Activated CD8-positive, alpha-beta memory T cell treated with anti-CD3 and anti-CD28 coated beads, Interleukin-2, amount 50 U/mL, for 24 hours (primary cell): Measurements from ENCODE around the gene SMIM1.

ENCODE experiments used
- DNase-seq: peaks from one replicate; pipeline ENCODE4 v3.0.0-alpha.2; 2020; ENCODE audit errors: extremely low read depth

SMIM1 gene

DNA sequence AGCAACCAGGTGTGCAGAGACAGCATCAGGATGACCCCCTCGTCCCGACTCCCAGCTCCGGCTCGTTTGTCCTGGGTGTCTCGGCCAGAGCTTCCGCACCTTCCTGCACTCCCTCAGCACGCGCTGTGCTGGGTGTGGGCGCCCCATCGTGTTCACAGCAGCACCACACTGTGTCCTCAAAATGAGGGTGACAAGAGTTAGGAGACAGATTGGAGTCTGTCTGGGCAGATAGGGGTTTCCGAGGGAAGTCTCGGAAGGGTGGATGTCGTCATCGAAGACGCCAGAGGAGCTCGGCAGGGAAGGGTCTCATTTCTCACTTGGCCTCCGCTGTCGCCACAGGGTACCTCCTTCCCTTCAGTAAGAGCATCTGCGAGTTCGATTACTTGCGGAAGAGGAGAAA lies 16.2 kb upstream of the SMIM1 start:
- no peak for DNase-seq

DNA sequence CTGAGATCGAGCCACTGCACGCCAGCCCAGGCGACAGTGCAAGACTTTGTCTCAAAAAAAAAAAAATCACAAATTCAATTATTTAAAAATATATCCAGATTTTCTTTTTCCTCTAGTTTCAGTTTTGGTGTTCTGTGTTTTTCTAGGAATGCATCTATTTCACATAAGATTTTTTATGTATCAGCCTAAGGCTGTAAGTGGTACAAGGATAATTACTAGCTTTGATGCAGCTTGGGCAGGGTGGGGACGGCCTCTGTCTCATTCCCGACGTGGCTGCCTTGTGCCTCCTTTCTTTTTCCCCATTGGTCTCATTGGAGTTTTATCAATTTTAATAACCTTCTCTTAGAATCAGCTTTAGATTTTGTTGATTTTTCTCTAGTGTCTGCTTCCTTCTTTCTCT lies 13.4 kb upstream of the SMIM1 start:
- no peak for DNase-seq

DNA sequence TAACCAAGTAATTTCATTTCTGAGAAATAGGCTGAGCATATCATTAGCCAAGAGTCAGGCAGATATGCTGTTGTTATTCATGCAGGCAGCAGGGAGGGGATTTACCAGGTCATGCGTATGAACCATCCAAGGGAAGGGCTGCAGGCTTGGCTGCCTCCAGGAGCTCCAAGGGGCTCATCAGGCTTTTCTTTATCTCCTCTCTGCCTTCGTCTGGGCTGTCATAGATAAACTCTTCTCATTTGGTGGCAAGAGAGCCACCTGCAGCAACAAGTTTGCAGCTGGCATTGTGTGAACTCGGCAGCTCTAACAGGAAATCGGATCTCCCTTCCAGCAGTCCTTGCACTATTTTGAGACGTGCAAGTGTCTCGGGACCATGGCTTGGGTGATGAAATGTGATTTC lies 12.8 kb upstream of the SMIM1 start:
- DNase-seq: no peak

DNA sequence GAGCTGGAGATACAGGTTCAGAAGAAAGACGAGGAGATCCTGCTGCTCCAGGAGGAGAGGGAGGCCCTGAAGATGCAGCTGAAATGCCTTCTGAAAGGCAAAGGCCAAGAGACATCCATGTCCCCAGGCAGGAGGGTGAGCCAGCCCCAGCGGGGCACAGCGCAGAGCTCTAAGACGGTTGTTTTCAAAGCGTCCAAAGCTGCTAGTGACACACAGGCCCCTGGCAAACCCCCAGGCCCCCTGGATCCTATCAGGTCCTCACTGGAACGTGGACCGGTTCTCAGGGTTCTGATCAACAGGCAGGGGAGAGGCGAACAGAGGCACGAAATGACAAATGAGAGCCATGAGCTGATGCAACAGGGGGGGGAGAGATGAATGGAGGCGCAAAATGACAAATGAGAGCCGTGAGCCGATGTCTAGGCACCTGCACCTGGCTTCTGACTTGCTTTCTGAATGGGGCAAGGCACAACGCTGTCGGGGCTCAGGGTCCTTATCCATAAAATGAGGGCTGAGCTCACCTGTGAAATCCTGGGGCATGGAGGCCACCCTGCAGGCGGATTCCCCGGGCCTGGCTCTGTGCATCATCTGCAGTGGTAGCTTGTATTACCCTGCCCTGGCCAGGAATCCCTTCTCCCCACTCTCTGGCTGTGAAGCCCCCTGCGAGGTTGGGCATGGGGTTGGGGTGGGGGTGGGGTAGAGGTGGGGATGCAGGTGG lies 11.1 kb upstream of the SMIM1 start:
- no peak for DNase-seq

DNA sequence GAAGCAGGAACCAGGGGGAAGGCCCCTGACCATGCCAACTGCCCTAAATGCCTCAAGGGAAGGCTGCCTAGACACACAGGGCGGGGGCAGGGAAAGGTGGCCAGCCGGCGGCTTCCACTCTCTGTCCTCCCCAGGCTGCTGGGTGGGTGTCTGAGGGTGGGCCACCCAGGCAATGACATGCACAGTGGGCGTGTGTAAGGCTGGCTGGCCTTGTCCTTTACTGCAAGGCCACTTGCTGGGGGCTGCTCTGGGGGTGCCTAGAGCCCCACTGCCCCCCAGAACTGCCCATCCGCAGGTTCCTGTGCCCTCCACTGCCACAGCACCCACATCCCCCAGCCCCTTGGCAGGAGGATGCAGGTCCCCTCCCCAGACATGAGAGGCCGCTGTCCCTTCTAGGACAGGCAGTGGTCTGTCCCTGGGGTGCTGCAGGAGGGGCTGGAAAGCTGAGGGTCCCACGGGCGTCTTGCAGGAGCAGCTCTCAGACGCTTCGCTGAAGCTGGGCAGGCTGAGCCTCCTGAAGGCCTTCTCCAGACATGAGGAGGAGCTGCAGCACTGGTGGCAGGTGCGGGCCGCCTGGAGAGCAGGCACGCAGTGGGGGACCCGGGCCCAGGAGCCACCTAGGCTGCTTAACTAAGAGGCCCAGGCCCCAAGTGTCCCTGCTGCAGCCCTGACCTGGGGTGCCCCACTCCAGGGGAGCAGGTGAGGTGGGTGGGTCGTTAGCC lies 10.2 kb upstream of the SMIM1 start:
- no peak for DNase-seq

DNA sequence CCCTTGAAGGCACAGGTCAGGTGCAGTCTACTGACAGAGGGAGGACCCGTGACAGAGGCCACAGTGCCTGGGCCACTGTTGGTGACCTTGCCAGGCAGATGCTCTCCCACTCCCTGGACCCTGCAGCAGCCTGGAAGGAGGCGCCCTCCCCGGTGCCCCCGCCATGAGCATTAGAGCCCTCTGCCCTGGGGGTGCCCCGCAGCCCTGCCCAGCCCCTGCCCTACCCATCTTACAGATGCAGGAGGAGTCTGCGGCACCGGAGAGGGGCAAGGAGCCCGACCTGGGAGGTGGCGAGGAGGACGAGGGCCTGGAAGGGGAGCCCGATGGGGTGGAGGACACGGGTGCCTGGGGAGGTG lies 9.7 kb upstream of the SMIM1 start:
- DNase-seq: no peak

DNA sequence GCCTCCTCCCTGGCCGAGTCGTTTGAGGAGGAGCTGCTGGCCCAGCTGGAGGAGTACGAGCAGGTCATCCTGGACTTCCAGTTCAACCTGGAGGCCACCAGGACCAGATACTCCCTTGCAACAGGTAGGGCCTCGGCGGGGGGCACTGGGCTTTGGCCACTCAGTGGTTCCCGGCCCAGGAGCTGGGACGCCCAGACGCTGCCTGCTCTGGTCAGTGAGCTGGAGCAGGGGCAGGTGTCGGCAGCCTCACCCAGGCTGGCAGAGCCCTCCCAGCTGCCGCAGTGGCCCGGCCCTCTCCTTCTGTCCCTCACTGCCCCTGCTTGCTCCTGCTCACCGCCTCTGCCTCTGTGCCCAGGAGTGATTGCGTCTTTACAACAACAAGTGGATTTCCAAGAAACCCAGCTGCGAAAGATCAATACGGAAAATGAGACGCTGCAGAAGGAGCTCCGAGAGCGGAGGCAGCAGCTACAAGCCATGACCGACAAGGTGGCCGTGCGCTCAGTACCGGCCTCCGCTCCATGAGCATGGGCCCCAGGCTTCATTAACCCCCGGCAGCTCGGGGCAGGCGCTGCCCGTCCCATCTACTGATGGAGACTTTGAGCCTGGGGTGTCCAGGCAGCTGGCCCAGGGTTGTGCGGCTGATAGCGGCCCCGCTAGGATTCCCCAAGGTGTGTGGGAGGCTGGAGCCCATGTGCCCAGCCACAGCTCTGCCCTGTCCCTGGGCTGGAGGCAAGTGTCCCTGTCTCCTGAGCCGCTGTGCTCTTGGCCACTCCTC lies 9.0 kb upstream of the SMIM1 start:
- no peak for DNase-seq

DNA sequence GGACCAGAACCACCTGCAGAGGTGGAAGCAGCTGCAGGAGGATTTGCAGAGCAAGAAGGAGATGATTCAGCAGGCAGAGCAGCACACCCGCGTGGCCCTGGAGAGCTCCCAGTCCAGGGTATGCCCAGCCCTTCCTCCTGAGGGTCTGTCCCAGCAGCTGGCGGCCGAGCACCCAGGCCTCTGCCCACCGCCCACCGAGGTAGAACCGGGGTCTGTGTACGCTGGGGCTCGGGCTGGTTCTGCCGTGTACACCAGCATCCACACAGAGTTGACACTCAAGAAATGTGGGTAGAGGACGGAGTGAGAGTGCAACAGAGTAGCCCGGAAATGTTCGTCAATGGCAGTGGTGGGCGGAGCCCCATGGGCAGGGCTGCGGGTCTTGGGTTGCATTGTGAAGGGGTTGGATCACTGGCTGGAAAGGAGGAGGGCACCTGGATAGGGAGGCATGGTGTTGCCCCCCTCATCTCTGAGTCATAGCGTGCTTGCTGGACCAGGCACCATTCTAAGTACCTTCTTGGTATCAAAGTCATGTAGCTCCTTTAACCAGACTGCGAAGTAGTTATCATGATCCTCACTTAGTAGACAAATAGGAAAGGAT lies 5.1 kb upstream of the SMIM1 start:
- no peak for DNase-seq

DNA sequence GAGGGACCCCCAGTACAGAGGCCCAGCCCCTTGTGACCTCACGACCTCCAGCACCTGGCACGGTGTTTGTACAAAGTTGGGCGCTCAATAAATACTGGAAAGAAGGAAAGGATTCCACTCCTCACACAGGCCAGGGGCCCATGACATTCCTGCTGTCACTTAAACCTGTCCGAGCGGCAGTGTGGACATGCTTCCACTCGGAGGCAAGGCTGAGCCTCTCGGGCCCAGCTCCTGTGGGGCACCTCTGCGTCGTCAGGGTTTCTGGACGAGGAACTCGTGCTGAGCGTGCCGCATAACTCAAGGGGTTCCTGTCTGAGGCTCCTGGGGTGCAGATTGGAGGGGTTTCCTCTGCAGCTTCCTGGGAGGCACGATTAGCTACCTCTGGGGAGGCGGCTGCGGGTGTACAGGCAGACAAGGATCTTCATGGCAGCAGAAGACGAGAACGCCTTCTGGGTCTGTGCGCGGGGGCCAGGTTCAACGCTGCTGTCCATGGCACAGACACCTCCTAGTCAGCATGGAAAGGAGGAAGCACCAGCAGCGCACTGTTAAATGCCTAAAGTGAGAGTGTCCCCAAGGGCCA lies 3.6 kb upstream of the SMIM1 start:
- no peak for DNase-seq

DNA sequence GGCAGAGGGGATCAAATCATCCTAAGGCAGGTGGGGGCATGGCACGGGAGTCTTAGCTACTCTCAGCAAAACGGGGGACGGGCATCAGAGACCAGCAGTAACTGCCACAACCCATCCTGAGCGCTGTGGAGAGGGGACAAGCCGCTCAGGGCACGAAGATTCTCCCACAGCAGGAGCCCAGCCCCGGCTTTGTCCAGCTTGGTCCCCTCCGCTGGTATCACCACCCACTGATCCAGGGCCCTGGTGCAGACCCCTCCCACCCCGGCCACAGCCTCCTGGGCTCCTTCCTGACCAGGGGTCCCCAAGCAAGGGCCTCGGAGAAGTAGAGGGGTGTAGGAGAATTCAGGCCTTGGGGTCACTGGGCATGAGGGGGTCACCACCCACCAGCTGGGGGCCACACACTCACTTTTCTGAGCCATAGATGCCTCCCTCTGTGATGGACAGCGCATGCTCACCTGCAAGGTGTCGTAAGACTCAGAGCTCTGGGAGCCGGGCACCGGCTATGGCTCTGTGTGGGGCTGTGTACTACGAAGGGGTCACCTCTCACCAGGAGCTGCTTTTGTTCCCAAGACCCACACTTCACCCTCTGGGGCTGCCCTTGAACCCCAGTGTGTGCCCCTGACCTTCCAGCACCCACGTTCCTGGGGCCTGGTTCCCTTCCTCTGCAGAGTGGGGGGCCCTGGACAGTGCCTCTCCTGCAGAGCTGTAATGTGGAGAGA lies 2.3 kb upstream of the SMIM1 start:
- DNase-seq: no peak

DNA sequence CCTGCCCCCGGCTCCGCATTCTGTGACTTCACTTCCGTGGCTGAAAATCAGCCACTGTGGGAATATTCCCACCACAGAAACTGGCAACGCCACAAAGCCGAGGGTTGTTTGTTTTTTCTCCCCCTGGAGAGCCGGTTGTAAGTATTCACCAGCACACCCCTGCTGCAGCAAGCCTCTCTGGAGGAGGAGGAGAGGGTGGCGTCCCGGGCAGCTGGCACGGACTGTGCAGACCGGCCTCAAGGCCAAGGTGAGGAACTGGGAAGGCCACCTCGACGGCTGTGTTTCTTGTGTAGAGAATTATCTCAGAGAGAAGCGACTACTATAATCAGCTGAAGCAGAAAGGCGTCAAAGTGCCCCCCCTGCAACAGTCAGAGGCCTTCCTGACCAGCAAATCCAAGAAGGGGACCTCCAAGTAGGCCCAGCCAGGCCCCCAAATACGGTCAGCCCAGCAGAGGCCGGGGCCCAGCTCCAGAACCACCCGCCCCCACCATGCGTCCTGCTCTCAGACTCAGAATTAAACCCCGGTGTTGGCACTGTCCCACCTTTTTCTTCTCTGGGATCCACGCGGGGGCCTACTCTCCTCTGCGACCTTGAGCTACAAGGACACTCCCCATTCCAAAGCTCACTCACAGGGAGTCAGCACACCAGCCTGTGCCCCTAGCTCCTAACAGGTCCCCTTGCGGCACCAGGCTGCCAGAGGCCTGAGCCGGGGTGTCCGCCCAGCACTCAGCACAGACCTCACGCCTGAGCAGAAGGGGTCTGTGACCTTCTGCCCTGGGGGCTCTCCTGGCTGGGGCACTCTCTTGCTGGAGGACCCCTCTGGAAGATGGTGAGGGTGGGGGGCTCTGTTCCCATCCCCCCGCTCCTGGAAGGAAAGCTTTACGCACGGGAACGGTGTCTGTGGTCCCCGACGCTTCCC lies 1.2 kb upstream of the SMIM1 start:
- no peak for DNase-seq

DNA sequence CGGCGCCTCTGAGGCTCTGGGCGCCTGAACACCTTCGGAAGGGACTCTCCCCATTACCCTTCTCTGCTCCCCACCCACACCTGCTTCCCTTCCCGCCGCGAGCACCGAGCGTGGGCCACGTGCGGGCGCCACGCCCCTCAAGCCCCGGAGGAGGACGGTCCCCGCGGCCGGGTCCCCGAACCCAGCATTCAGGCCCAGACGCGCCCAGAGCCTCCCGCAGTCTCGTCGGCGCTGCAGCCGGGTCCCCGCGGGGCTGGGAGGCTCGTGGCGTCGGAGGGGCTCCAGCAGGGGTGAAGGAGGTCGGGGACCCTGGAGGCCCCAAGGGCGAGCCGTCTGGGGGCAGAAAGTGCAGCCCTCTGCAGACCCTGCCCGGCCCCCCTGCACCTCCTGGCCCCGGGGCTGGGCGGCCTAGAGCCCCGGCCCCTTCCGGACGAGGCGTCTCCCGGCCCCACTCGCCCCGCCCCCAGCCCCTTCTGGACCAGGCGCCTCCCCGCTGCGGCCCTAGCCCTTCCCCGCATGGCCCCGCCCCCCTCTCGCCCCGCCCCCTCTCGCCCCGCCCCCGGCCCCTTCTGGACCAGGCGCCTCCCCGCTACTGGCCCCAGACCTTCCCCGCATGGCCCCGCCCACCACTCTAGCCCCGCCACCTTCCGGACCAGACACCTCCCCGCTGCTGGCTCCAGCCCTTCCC lies 378 bp upstream of the SMIM1 start:
- peak; percentile 70 for DNase-seq

DNA sequence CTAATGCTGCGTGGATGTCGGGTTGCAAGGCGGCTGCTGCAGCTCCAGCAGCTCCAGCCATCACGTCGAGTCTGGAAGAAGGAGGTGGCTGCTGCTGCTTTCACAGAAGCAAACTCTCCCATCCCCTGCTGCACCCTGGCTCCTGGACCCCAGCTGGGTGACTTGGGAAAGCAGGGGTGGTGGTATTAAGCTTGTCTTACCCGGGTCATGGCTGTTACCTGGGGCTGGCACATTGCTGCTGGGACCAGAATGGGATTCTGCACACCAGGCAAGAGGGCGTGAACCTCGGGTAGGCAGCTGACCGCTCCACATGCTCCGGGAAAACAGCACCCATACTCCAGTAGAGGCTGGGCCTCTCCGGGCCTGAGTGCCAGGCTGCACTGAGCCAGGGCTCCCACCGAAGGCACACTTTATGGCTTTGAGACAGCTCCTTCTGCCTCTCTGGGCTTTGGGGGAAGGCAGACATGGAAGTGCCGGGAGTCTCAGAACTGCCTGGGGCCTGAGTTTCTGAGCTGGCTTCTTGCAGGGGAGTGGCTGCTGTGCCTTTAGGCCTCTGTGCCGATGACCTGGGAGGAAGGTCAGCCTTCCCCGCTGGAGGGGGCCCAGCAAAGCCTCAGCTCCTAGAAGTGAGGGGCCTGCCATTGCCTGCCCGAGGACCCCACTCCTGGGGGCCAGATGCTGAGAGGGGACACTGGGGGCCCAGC lies 1.2 kb downstream of the SMIM1 start:
- DNase-seq: no peak

DNA sequence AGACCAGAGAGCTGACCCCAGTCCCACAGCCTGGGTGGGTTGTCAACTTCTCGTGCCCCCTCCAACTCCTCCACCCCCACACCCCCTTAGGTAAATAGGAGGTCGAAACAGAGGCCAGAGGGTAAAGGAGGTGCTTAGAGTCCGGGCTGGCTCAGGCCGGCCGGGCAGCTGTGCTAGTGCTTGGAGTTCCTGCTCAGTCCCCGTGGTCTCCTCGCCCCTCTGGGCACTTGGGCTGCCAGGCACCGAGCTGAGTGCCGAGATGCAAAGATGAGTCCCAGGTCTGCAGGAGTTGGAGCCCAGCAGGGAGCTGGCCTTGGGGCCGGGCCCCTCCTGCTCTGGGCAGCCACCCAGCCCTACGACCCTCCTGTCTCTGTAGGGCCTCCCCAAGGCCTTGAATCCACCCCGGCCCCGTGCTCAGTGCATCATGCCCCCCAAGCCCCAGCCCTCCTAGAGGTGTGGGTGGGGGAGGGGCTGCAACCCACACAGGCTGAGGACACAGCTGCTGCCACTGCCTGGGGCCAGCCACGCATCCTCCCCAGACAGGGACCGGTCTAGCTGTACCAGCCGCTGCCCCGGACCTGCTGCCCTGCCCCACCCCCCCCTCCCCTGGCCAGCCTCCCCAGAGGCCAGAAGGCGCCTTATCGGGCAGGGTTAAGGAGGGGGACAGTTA lies 1.9 kb downstream of the SMIM1 start:
- DNase-seq: no peak

DNA sequence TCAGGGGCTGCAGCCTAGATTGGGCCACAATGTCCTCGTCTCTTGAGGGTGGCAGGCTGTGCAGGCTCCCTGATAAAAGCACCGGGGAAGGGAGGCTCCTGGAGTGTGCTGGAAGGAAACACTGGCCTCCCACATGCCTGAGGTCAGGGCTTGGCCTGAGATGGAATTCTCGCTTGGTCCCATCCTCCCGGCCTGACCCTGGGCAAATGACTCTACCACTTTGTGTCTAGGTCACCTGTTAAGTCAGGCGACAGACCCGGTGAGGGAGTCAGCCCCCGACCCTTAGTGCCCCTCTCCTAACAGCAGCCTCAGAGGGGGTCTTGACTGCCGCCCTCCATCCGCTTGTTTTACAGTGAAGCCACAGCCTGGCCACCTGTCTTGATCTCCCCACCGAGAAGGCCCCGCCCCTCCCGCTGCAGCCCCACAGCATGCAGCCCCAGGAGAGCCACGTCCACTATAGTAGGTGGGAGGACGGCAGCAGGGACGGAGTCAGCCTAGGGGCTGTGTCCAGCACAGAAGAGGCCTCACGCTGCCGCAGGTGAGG lies 2.5 kb downstream of the SMIM1 start:
- no peak for DNase-seq

DNA sequence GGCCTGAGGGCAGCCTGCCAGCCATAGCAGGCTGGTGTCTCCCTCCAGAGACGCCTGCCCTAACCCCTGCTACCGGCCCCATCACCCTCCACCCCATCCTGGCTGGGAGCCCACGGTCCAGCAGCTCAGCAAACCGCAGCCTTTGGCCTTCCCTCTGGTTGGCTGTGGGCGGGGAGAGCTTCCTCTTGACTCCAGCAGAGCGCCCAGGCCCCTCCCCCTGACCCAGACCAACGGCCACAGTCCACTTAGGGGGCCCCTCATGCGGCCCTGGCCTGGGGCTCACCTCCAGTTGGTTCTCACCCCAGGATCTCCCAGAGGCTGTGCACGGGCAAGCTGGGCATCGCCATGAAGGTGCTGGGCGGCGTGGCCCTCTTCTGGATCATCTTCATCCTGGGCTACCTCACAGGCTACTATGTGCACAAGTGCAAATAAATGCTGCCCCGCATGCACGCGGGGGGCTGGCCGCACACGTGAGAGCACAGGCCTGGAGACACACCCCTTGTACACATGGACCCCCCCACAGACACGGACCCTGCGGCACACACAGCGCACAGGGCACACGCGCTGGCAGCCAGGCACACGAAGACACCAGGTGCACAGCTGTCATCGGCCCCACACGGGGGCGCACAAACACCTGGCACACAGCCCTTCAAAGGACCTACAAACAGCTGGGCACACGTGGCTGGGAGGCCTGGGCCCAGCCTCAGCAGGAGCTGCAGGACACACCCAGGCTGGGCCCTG lies 3.1 kb downstream of the SMIM1 start:
- DNase-seq: no peak

DNA sequence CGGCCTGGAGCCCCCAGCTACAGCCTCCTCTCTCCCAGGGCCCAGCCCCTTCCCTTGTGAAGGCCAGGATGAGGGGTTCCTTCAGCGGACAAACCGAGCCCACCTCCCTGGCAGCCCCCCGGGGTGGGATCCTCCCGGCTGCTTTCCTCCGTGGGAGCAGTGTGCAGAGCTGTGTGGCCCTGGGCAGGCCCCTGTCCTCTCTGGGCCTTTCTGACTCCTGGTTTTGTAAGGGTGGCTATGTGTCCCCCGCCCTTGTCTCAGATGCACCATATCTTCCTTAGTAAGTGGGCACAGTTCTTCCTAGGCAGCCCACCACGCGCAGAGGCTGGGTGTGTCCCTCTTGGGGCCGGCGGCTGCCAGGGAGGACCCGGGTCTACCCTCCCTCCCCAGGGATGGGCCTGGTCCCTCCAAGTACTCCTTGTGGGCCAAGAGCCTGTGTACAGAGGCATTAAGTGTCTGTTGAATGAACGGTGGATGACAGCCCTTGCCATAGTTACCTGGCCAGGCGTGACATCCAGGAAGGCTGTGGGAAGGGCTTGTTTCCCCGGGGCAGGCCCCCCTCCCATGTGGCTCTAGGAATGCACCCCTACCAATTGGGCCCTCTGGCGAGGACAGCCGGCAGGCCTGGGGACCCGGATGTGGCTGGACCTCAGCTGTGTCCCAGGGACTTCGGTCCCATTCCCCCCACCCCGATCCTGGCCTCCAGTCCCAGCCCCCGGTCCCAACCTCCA lies 3.8 kb downstream of the SMIM1 start:
- no peak for DNase-seq
